Vagina (tissue), 2 donors: ENCODE measurements around the gene FPGS. TPM values are rescaled to one million over a fixed set of nuclear protein-coding genes. Genes with fewer than 3 reads are reported as not detected.
"Not testable (repeated sequence)": the region's sequence is repeated elsewhere in the genome, so short reads cannot be mapped to it uniquely, and the experiment has no call there.

Experiments used
- DNase-seq, 2 donors: peaks; one replicate each; pipeline ENCODE4 v3.0.0-alpha.2; 2017; ENCODE audit errors: extremely low spot score in 2 of 2
- H3K27ac ChIP-seq: fragments of 200-600 bp; sonication (generic); one replicate; pipeline ENCODE4 v1.5.1; 2019
- H3K27me3 ChIP-seq: fragments of 200-600 bp; sonication (generic); one replicate; pipeline ENCODE4 v1.5.1; 2019
- H3K36me3 ChIP-seq, 2 donors: fragments of 200-600 bp; sonication (generic); one replicate each; pipeline ENCODE4 v1.5.1; 2017 to 2019
- H3K4me1 ChIP-seq: fragments of 200-600 bp; sonication (generic); one replicate; pipeline ENCODE4 v1.5.1; 2019
- H3K4me3 ChIP-seq, 2 donors: fragments of 200-600 bp; sonication (generic); 1 replicate in 1 of 2; 2 replicates in 1 of 2; pipeline ENCODE4 v1.5.1; 2016 to 2019
- H3K9me3 ChIP-seq: fragments of 200-600 bp; sonication (generic); one replicate; pipeline ENCODE4 v1.5.1; 2019
- POLR2A ChIP-seq, 2 donors: fragments of 450-650 bp; IDR thresholded peaks; one replicate each; pipeline ENCODE4 v1.6.1; 2017; ENCODE audit warnings: antibody characterized with exemption in 2 of 2, mild to moderate bottlenecking in 2 of 2, moderate library complexity in 2 of 2
- POLR2AphosphoS5 ChIP-seq, 2 donors: sonication (generic); formaldehyde crosslinking; IDR thresholded peaks; one replicate each; pipeline ENCODE4 v1.9.0; 2017; ENCODE audit warnings: antibody characterized with exemption in 2 of 2, mild to moderate bottlenecking in 2 of 2, low read depth in 1 of 2; ENCODE audit not compliant: insufficient read depth in 1 of 2
- intact Hi-C: fragments of 100-400 bp; cut with DNase I; formaldehyde crosslinking; loops from one replicate; pipeline ENCODE4 v1.15.1; 2023
- total RNA-seq: library from RNA; depleted of rRNA; stranded (reverse); fragments of >200 nt; gene quantifications from one replicate; pipeline ENCODE4 v1.2.3, GENCODE V29; 2016
- TF ChIP-seq, protein P1 (sequence below), 3 experiments: fragments of 450-650 bp in 2 of 3; fragments of 200-600 bp in 1 of 3; sonication (generic) in 1 of 3; IDR thresholded peaks; one replicate each; pipeline ENCODE4 v1.5.1; 2017 to 2019; ENCODE audit warnings: antibody characterized with exemption in 3 of 3, mild to moderate bottlenecking in 2 of 3, moderate library complexity in 2 of 3

FPGS gene
- total RNA-seq, 1 donor from 2014 or later: 99.7 TPM

DNA sequence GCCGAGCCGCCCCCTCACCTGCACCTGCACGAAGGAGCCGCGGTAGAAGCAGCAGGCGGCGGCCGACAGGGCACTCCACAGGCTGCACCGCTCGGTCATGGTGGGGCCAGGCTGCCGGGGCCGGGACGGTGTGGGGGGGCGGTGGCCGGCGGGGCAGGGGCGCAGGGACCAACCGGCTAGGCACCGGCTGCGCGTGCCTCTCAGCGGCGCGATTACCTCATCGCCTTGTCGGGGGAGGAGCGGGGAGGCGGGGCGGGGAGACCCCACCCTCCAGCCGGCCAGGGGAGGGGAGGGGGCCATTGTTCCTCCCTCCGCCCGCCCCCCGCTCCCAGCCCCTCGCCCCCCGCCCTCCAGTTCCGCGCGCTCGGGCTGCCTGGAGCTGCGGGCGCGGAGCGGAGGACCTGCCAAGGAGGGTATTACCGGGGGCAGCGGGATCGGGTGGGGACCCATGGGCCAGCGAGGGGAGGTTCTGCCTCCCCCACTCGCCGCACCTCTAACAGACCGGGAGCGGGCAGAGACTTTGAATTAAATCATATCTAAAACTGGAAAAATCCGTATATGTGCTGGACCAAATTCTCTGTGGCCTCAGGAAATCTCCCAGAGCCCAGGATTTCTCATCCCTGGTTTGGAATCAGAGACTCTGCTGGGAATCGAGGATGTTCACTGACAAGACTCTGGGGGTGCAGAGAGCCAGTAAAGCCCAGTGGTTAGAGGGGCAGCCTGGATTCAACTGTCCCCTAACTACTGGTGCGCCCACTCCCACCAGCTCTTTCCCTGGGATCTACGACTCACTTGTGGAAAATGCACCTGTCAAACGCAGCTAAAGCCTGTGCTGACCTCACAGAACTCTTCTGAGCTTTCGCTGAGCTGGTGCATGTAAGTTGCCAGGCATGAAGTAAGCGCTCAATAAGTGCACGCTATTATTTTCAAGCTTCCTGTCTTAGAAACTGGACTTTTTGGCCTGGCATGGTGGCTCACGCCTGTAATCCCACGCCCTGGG, 47.3 kb upstream of the FPGS start:
- Histone ChIP-seq H3K27me3 (peaks cover 5% of the 10 kb centered on the region), H3K27ac (no peak overlapping the region), H3K9me3 (no peaks in the 10 kb centered on the region), H3K36me3 (no peaks in the 10 kb centered on the region), H3K4me3 (peak overlapping the region in 1 of 2 donors; percentile 6), H3K4me1 (peaks cover 14% of the 10 kb centered on the region)
- intact Hi-C loops: no loop called here
- TF ChIP-seq POLR2AphosphoS5 (IDR thresholded peaks at IDR 0.05; ENCODE audit: insufficient read depth in 1 of 2, low read depth in 1 of 2) (no peak), POLR2A (IDR thresholded peaks at IDR 0.05) (no peak)
- TF ChIP-seq, protein P1, sequence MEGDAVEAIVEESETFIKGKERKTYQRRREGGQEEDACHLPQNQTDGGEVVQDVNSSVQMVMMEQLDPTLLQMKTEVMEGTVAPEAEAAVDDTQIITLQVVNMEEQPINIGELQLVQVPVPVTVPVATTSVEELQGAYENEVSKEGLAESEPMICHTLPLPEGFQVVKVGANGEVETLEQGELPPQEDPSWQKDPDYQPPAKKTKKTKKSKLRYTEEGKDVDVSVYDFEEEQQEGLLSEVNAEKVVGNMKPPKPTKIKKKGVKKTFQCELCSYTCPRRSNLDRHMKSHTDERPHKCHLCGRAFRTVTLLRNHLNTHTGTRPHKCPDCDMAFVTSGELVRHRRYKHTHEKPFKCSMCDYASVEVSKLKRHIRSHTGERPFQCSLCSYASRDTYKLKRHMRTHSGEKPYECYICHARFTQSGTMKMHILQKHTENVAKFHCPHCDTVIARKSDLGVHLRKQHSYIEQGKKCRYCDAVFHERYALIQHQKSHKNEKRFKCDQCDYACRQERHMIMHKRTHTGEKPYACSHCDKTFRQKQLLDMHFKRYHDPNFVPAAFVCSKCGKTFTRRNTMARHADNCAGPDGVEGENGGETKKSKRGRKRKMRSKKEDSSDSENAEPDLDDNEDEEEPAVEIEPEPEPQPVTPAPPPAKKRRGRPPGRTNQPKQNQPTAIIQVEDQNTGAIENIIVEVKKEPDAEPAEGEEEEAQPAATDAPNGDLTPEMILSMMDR (IDR thresholded peaks at IDR 0.05): no peak
- DNase-seq: no peak

DNA sequence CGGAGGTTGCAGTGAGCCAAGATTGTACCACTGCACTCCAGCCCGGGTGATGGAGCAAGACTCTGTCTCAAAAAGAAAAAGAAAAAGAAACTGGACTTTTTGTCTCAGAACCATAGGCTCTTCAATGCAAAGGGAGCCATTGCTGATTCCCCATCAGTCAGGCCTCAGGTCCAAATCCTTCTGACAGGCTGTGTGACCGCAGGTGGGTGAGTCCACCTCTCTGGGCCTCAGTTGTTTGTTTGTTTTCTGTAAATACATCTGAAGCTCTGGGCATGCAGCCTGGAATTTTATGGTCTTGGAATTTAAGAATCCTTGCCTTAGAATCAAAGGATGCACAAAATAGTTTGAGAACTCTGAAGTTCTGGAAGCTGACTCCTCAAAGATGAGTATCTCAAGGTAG, 46.4 kb upstream of the FPGS start:
- H3K4me1 ChIP-seq: peaks cover 14% of the 10 kb centered on the region
- no peak for TF ChIP-seq POLR2A (IDR thresholded peaks at IDR 0.05)
- TF ChIP-seq POLR2AphosphoS5 (IDR thresholded peaks at IDR 0.05; ENCODE audit: insufficient read depth in 1 of 2, low read depth in 1 of 2): no peak
- TF ChIP-seq, protein P1 (IDR thresholded peaks at IDR 0.05): no peak
- intact Hi-C loops: no loop called here
- H3K9me3 ChIP-seq: no peaks in the 10 kb centered on the region
- H3K27me3 ChIP-seq: peaks cover 5% of the 10 kb centered on the region
- no peak for DNase-seq
- H3K36me3 ChIP-seq: no peaks in the 10 kb centered on the region
- no peak overlapping the region for H3K4me3 ChIP-seq
- H3K27ac ChIP-seq: no peak overlapping the region

DNA sequence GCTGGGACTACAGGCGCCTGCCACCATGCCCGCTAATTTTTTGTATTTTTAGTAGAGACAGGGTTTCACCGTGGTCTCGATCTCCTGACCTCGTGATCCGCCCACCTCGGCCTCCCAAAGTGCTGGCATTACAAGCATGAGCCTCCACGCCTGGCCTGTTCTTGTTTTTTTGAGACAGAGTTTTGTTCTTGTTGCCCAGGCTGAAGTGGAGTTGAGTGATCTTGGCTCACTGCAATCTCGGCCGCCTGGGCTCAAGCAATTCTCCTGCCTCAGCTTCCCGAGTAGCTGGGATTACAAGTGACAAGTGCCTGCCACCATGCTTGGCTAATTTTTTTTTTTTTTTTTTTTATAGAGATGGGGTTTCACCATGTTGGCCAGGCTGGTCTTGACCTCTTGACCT, 45.9 kb upstream of the FPGS start:
- H3K36me3 ChIP-seq, H3K27me3 ChIP-seq, H3K4me3 ChIP-seq, H3K9me3 ChIP-seq, DNase-seq, H3K27ac ChIP-seq, intact Hi-C loops: not testable (repeated sequence)
- peaks cover 15% of the 10 kb centered on the region for H3K4me1 ChIP-seq

DNA sequence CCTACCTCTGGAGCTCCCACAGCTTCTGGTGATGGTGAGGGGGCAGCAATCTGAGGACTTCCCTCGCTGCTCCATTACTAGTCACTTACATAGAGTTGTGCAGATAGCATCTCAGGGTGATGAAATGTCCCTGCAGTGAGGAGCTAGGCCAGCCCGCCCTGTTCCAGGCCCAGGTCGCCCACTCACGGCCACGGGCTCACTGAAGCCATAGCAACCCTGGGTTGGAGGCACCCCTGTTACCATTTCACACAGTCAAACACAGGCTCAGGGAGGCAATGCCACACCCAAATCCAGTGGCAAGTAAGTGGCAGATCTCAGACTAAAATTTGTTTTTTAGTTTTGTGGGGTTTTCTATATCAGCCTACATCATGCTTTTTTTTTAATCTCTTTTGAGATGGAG, 43.8 kb upstream of the FPGS start:
- no peak for TF ChIP-seq POLR2A (IDR thresholded peaks at IDR 0.05)
- no peak for TF ChIP-seq POLR2AphosphoS5 (IDR thresholded peaks at IDR 0.05; ENCODE audit: insufficient read depth in 1 of 2, low read depth in 1 of 2)
- TF ChIP-seq, protein P1 (IDR thresholded peaks at IDR 0.05): no peak
- Histone ChIP-seq H3K27me3 (peaks cover 5% of the 10 kb centered on the region), H3K4me1 (peaks cover 20% of the 10 kb centered on the region), H3K4me3 (no peak overlapping the region), H3K36me3 (no peaks in the 10 kb centered on the region), H3K27ac (no peak overlapping the region), H3K9me3 (no peaks in the 10 kb centered on the region)
- intact Hi-C loops: no loop called here
- DNase-seq: no peak

DNA sequence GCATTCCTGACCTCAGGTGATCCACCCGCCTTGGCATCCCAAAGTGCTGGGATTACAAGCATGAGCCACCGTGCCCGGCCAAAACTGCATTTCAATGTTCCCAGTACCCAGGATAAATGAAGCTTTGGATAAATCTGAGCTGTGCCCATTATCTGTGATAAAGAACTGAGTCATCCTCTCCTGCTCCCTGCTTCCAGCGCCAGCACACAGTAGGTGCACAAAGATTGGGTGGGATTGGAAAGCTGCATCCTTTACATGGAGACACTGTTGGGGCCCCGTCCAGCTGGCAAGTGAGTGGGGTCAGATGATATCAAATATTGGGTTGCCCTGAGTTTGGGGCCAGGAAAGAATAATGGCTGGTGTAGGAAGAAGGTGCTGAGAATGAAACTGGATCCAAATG, 41.6 kb upstream of the FPGS start:
- Histone ChIP-seq H3K27me3 (no peaks in the 10 kb centered on the region), H3K36me3 (no peaks in the 10 kb centered on the region), H3K27ac (no peak overlapping the region), H3K4me3 (no peak overlapping the region), H3K9me3 (no peaks in the 10 kb centered on the region), H3K4me1 (peaks cover 6% of the 10 kb centered on the region)
- TF ChIP-seq, protein P1 (IDR thresholded peaks at IDR 0.05): no peak
- TF ChIP-seq POLR2AphosphoS5 (IDR thresholded peaks at IDR 0.05; ENCODE audit: insufficient read depth in 1 of 2, low read depth in 1 of 2): no peak
- no peak for TF ChIP-seq POLR2A (IDR thresholded peaks at IDR 0.05)
- intact Hi-C loops: no loop called here
- DNase-seq: no peak
